ENCODE results near the gene KCNK3. TPM values are rescaled to one million over a fixed set of nuclear protein-coding genes. Genes with fewer than 3 reads are reported as not detected.
A peak's percentile ranks its signal among the peaks of the same experiment; 100 is the strongest.
"Not testable (repeated sequence)": the region's sequence is repeated elsewhere in the genome, so short reads cannot be mapped to it uniquely, and the experiment has no call there.

KCNK3 gene
- total RNA-seq, 4 donors from 2014 or later, result 1.6 to 7.7 (median 3.5) TPM

DNA sequence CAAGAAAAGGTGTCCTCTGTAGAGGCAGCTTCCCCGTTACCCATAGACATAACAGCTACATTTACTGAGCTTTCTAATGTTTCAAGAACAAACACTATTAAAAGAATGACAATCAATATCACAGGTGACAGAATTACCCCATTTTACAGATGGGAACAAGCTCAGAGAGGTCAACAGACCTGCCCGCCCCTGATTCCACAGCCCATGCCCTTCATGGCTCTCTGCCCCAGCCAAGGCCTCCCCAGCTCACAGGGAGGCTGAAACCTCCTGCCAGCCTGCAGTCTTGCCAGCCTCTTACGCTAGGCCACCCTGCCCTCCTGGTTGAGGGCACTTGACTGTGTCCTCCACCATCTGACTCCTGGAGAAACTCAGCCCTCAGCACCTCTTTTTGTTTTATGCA, 52.4 kb downstream of the KCNK3 start:
- TF ChIP-seq, protein P1, sequence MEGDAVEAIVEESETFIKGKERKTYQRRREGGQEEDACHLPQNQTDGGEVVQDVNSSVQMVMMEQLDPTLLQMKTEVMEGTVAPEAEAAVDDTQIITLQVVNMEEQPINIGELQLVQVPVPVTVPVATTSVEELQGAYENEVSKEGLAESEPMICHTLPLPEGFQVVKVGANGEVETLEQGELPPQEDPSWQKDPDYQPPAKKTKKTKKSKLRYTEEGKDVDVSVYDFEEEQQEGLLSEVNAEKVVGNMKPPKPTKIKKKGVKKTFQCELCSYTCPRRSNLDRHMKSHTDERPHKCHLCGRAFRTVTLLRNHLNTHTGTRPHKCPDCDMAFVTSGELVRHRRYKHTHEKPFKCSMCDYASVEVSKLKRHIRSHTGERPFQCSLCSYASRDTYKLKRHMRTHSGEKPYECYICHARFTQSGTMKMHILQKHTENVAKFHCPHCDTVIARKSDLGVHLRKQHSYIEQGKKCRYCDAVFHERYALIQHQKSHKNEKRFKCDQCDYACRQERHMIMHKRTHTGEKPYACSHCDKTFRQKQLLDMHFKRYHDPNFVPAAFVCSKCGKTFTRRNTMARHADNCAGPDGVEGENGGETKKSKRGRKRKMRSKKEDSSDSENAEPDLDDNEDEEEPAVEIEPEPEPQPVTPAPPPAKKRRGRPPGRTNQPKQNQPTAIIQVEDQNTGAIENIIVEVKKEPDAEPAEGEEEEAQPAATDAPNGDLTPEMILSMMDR (IDR thresholded peaks at IDR 0.05), result no peak
- DNase-seq (ENCODE audit: low spot score) (no peak), ATAC-seq (ENCODE audit: low FRiP score) (no peak)

DNA sequence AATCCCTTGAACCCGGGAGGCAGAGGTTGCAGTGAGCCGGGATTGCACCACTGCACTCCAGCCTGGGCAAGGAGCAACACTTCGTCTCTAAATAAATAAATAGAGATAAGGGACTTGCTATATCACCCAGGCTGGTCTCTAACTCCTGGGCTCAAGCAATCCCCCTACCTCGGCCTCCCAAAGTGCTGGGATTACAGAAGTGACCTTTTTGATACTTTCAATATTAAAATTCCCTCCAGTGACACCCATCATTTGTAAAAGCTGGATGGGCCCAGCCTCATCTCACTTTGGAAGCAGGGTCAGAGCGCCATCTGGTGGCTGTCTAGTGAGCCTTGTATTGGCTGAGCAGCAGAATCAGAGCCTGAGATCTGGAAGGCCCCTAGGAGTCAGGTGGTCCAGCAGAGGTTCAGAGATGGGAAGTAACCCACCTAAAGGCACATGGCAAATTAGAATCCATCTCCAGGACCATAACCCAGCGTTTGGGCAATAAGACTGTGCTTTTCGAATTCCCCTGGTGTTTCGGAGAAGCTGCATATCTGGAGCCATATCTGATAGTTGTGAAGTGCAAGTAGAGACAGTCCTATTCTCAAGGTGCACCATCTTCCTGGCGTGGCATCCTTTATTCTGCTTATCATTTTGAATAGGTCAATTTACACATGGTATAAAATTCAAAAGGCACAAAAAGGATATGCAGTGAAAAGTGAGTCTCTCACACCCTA, 53.2 kb downstream of the KCNK3 start:
- DNase-seq (ENCODE audit: low spot score), result peak; percentile 94
- TF ChIP-seq, protein P1 (IDR thresholded peaks at IDR 0.05), result peak in 1 of 3 donors; percentile 59
- ATAC-seq (ENCODE audit: low FRiP score), result peak; percentile 82

DNA sequence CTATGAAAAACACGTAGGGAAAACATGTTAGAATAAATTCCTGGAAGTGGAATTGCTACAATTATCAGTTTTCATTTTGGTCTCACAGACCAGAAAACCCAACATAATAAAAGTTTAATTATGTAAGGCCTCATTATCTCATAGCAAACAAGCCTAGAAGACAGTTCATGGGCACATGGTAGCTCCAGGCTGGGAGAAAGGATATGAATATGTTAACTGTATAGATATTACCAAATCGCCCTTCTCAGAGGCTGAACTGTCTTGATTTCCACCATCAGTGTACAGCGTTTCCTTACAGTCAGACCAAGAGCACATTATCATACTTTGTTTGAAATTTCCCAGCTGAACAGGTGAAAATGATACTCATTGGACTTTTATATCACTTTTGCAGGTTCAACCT, 54.4 kb downstream of the KCNK3 start:
- TF ChIP-seq, protein P1 (IDR thresholded peaks at IDR 0.05), result no peak
- ATAC-seq (ENCODE audit: low FRiP score) (no peak), DNase-seq (ENCODE audit: low spot score) (no peak)

DNA sequence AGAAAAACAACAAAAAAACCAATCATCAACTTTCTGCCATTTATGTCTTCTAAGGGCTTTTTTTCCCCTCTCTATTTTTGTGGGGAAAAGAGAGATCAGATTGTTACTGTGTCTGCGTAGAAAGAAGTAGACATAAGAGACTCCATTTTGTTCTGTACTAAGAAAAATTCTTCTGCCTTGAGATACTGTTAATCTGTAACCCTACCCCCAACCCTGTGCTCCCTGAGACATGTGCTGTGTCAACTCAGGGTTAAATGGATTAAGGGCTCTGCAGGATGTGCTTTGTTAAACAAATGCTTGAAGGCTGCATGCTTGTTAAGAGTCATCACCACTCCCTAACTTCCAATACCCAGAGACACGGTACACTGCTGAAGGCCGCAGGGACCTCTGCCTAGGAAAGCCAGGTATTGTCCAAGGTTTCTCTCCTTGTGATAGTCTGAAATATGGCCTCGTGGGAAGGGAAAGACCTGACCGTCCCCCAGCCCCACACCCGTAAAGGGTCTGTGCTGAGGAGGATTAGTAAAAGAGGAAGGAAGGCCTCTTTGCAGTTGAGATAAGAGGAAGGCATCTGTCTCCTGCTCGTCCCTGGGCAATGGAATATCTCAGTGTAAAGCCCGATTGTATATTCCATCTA, 57.4 kb downstream of the KCNK3 start:
- not testable (repeated sequence) for ATAC-seq (ENCODE audit: low FRiP score); DNase-seq (ENCODE audit: low spot score)

DNA sequence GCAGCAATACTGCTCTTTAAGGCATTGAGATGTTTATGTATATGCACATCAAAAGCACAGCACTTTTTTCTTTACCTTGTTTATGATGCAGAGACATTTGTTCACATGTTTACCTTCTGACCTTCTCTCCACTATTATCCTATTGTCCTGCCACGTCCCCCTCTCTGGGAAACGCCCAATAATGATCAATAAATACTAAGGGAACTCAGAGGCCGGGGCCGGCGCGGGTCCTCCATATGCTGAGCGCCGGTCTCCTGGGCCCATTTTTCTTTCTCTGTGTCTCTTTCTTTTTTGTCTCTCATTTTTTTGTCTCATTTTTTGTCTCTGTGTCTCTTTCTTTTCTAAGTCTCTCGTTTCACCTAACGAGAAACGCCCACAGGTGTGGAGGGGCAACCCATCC, 57.9 kb downstream of the KCNK3 start:
- ATAC-seq (ENCODE audit: low FRiP score); DNase-seq (ENCODE audit: low spot score): not testable (repeated sequence)

DNA sequence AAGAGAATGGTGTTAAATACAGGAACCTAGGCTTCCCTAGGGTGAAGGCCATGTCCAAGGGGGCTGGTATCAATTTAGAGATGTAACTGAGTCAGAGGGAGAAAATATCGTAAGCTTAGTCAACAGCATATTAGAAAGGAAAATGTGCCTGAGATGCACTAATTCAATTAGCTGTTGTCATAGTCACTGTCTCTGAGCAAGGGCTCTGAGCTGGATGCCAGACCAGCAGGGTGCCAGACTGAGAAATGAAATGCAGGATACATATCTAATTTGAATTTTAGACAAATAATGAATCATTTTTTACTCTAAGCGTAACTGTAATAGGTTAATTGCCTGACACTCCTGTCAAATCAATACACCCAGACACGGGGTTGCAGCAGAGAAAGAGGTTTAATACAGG, 60.1 kb downstream of the KCNK3 start:
- ATAC-seq (ENCODE audit: low FRiP score) (no peak), DNase-seq (ENCODE audit: low spot score) (no peak)
- TF ChIP-seq, protein P1 (IDR thresholded peaks at IDR 0.05), result no peak

DNA sequence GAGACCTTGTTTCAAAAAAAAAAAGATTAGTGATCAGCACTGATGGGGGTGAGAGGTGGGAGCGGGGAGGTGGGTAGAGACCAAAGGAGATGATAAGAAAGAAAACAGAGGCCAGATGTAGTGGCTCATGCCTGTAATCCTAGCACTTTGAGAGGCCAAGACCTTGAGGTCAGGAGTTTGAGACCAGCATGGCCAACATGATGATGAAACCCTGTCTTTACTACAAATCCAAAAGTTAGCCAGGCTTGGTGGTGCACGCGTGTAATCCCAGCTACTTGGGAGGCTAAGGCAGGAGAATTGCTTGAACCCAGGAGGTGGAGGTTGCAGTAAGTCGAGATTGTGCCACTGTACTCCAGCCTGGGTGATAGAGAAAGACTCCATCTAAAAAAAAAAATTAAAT, 62.0 kb downstream of the KCNK3 start:
- TF ChIP-seq, protein P1 (IDR thresholded peaks at IDR 0.05), result no peak

DNA sequence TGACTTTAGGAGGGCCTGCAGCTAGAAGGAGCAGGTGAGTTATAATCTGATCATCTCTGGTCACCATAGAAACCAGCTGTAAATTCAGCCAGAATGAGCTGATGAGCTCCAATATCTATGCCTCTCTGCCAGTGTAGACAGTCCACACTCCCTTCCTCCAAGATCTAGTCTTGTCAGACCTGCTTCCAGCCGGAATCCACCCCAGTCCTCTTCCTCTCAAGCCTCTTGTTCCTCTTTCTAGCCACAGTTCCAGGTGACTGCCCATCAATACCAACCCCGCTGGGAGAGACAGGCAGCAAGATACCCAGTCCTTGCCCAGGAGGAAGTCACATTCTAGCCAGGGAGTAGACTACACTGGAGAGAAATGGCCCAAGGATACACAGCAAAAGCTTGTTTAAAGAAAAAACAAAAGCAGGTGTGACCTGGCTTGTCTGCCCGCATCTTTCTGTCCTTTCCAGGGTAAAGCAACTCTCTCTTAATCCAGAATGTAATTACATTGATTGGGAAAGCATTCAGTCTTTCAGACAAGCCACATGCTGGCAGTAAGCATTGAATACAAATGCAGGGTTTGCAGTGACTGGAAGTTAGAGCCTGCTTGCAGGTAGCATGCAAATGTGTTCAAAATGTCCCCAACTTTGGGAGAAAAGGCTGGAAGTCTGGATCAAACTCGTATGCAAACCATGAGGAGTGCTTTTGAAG, 62.6 kb downstream of the KCNK3 start:
- ATAC-seq (ENCODE audit: low FRiP score) (no peak), DNase-seq (ENCODE audit: low spot score) (no peak)
- TF ChIP-seq, protein P1 (IDR thresholded peaks at IDR 0.05), result no peak

More for the DNA sequence above, 62.0 kb downstream of the KCNK3 start:
- no peak for ATAC-seq (ENCODE audit: low FRiP score)
- DNase-seq (ENCODE audit: low spot score), result no peak

Data from omental fat pad (tissue), 4 donors.